Activated T-cell treated with anti-CD3 and anti-CD28 coated beads for 48 hours (primary cell): ENCODE data around the gene CDH2.

Experiments used
- DNase-seq: peaks from one replicate; pipeline ENCODE4 v3.0.0-alpha.2; 2020; ENCODE audit warnings: low read depth

CDH2 gene

GRCh38 chr18:28127228-28127627 lies 49.7 kb downstream of the CDH2 start:
- DNase-seq: no peak

GRCh38 chr18:28126768-28127167 lies 50.2 kb downstream of the CDH2 start:
- DNase-seq: no peak

- no peak for DNase-seq
Observed at GRCh38 chr18:28125051-28125450, 51.9 kb downstream of the CDH2 start.

GRCh38 chr18:28124131-28125029 lies 52.5 kb downstream of the CDH2 start:
- no peak for DNase-seq

GRCh38 chr18:28123401-28124030 lies 53.4 kb downstream of the CDH2 start:
- DNase-seq: no peak

DNA sequence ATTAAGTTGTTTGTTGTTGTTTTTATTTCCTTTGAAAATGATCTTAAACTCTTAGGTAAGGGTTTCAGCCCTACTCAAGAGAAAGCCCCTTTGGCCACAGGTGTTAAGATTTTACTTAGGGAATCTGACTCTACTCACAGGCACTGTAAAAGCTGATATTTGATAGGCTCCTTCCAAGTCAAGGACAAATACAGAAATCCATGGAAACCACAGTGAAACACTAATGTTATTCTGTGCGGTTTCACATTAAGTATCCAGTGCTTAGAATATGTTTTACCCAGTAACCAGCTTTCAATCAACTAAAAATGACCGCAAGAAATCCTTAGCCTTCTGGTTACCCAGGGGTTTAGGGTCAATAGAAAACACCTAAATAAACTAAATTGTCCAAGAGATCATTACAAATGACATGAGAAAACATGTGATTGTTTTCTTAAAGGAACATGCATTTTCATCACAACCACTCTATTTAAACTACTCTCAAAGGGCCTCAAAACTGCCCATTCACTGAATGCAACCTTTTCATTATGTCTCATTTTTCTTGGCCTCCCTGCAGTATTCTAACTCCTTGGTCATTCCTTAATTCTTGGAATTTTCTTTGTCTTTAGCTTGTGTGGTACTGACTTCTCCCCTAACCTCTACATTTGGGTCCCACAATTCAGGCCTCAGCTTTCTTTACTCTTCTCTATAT lies 56.0 kb downstream of the CDH2 start:
- DNase-seq: no peak

DNA sequence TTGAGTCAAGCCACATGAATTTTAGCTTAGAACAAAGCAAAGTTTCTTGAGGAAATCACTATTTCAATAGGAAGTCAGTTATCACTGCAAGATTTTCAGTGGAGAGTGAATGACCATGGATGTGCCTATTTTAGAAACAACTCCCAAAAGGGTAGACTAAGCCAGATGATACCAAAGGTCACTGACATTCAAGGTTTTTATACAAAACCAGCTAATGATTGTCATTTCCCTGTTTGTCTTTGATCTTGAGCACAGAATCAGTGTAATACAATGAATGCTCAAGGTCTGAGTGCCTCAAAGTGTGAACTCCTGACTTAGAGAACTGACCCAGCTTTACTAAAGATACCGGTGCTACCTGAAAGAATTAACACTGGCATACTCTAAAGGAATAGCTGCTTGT lies 60.5 kb downstream of the CDH2 start:
- no peak for DNase-seq

GRCh38 chr18:28115149-28115550 lies 61.8 kb downstream of the CDH2 start:
- DNase-seq: no peak

DNA sequence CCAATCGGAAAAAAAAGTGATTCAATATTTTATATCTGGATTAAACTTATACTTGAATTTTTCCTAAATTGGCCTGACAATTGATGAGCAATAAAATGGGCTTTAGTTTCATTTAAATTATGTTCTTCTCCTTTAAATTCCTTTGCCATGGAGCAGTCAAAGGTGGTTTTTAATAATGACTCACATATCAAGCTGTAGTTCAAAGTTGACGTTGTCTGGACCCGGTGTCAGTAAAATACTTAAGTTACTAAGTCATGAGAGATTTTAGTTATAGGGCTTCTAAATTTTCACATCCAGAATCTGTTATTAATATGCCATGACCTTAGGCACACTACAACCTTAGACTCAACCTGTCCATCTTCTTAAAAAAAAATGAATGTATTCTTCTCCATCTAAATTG lies 62.5 kb downstream of the CDH2 start:
- no peak for DNase-seq

DNA sequence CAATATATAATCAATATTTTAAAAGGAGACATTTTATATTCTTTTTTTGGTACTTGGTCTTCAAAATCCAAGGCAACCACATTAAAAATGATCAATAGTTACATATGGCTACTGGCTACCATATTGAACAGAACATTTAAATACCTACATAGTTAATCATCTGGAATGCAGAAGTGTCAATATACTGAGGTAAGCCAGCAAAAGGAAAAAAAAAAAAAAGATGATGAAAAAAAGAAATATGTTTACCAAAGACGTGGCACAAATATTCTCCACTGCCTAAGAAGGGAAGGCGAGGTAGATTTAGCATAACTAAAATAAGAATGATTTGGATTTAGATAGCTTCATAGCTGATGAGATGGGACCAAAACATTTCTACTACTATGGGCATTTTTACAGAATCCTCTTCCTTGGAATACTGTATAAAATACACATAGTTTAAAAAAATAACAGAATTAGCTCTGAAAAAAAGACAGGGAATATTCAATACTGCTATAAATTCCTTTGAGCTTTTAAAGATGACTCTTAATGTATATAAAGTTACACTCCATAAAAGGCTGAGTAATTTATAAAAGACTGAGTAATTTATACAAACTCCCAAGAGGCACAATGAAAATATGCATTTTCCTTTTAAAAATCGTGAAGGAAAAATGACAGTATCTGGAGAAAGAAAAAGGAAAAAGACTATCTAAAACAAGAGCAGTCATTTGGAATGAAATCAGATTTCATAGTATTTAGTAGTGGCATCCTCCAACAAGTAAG lies 63.5 kb downstream of the CDH2 start:
- no peak for DNase-seq

DNA sequence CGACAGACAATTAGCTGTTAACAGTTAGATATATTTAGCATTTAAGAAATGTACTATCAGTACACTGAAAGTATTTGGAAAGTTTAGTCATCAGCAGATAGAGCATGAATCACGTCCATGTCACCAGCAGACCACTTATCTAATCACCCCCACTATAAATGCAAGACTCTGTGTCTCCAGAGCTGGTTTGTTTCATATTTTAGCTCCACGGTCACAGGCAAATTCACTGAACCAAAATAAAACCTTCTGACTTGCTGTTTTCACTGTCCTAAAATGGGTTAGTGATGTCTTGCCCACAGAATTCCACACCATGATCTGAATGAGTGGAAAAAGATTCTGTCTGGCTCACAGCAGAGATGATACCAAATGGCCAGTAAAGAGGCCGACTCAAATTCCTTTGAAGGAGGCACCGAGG lies 64.9 kb downstream of the CDH2 start:
- no peak for DNase-seq

GRCh38 chr18:28110924-28111323 lies 66.0 kb downstream of the CDH2 start:
- DNase-seq: no peak

DNA sequence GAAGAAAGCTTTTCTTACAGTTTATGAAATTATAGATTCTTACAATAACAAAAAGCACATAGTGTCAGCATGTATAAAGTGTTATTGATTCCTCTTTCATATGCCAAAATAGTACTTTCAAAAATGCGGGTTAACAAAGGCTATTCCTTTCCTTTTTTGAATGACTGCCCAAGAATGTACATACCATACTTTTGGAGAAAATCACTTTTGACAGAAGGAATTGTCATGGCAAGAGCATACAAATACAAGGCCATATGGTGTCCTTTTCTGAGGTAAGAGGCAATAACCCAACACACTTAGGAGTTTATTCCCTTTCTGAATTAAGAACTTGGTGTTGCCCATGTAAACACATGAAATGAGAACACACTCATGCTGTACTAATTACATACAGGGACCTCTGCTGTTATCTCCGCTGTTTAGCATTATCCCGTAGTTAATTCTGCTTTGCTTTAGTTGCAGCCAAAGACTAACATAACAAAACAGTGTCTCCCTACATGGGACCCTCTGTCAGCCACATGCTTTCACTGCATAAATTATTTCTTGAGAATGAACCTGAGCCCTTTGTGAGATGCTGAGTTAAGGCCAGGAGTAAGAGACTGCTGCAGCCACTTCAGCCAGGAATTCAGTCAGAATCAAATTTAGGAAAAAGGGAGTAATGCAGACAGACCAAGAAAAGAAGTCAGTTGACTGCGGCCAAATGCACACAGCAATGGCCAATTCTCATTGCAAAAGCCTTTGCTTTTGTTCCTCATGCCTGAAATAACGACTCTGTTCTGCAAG lies 67.0 kb downstream of the CDH2 start:
- no peak for DNase-seq

DNA sequence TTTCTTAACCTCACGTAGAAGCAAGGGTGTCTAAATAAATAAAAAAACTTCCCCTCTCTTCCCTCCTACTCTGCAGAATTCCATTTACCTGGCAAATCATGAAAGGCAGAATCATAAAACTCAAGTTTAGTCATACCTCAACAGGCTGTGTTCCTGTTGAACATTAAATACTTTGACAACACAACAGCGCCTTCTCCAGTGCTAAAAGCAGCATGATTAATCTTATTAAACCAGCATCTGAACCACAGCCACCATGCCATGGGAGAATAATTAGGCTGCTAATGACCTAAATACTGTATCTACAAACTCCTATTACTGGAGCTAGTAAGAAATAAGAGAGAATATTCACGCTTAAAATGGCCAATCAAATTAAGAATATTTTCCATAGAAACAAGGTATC lies 68.1 kb downstream of the CDH2 start:
- DNase-seq: no peak

GRCh38 chr18:28108254-28108653 lies 68.7 kb downstream of the CDH2 start:
- DNase-seq: no peak

DNA sequence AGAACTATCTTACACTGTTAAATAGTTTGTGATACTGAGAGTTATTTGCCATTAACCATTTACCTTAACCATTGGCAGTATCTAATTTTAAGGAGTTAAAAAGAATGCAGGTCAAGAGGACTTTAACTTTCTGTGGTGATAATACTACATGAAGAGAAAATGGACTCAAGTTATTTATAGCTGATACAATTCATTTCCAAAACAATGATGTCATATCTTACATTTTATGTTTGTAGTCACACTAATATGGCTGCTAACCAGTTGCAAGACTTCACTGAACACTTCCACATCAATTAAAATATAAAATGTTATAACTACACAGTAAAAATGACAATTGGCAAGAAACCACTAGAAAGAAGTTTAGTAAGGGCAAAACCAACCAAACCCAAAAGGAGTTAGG lies 77.7 kb downstream of the CDH2 start:
- DNase-seq: no peak

DNA sequence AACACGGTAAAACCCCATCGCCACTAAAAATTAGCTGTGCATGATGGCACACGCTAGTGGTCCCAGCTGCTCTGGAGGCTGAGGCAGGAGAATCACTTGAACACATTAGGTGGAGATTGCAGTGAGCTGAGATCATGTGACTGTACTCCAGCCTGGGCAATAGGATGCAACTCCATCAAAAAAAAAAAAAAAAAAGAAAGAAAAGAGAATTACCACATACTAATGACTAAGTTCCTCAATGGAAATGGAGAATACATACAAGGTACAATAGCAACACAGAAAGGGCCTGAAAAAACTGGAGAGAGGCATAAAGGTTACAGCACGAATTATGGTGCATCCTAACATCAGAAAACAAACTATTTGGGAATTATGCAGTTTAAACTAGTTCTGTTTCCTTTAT lies 81.3 kb downstream of the CDH2 start:
- DNase-seq: no peak

GRCh38 chr18:28095041-28095440 lies 81.9 kb downstream of the CDH2 start:
- DNase-seq: no peak

GRCh38 chr18:28091197-28091596 lies 85.7 kb downstream of the CDH2 start:
- DNase-seq: no peak

DNA sequence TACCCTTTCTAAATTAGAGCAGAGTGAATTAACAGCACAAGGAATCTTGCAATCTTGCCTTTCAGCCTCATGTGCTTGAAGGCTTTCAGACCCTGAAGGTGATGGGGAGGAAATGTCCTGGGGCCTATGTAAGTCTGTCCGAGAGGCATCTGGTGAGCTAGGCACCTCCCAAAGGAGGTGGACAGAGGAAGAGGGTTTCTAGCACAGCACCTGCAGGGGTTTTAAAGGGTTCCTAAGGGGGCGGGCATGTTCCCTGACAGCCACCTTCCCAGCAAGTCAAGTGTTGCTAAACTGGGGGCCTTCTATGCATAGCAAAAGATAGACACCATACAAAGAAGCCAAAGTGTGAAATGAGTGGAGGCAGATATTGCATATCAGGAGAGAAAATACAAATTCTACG lies 88.5 kb downstream of the CDH2 start:
- DNase-seq: no peak
